Measurements from ENCODE around the gene ANKRD10.

DNA sequence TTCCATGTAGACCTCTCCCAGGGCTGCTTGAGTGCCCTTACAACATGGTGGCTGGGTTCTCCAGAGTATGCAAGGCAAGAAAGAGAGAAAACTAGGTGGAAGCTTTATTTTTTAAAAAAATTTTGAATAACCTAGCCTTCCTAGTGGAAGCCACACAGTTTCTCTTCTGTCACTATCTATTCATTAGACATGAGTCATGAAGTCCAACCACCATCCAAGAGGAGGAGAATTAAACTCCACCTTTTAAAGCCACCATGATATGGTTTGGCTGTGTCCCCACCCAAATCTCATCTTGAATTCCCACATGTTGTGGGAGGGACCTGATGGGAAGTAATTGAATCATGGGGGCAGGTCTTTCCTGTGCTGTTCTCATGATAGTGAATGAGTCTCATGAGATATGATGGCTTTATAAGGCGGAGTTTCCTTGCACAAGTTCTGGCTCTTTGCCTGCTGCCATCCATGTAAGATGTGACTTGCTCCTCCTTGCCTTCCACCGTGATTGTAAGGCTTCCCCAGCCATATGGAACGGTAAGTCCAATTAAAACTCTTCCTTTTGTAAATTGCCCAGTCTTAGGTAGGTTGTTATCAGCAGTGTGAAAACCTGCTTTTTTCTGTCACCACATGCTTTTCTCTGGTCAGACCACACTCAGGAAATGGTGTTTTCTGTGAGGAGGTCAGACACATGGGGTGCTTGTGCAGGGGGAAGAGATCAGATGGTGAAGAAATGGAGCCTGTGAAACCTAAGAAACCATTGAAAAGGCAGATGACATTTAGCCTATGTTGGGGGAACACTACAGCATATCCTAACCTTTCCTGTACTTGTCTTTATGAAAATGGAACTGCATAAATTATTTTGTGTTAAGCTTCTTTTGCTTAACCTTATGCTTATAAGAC, 57.7 kb downstream of the ANKRD10 start:
- TF ChIP-seq, protein P1, sequence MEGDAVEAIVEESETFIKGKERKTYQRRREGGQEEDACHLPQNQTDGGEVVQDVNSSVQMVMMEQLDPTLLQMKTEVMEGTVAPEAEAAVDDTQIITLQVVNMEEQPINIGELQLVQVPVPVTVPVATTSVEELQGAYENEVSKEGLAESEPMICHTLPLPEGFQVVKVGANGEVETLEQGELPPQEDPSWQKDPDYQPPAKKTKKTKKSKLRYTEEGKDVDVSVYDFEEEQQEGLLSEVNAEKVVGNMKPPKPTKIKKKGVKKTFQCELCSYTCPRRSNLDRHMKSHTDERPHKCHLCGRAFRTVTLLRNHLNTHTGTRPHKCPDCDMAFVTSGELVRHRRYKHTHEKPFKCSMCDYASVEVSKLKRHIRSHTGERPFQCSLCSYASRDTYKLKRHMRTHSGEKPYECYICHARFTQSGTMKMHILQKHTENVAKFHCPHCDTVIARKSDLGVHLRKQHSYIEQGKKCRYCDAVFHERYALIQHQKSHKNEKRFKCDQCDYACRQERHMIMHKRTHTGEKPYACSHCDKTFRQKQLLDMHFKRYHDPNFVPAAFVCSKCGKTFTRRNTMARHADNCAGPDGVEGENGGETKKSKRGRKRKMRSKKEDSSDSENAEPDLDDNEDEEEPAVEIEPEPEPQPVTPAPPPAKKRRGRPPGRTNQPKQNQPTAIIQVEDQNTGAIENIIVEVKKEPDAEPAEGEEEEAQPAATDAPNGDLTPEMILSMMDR (IDR thresholded peaks at IDR 0.05; ENCODE audit: extremely low read depth in 1 of 2, insufficient read depth in 1 of 2, low read depth in 1 of 2, low read length in 2 of 2), result no peak
- no peak for TF ChIP-seq POLR2A (IDR thresholded peaks at IDR 0.05; ENCODE audit: low read depth, low read length)
- no peak for TF ChIP-seq MYC (IDR thresholded peaks at IDR 0.05; ENCODE audit: low read depth, low read length)
- TF ChIP-seq POLR2AphosphoS5 (IDR thresholded peaks at IDR 0.05; ENCODE audit: insufficient read depth, low read depth, low read length), result no peak
- TF ChIP-seq, protein P2, sequence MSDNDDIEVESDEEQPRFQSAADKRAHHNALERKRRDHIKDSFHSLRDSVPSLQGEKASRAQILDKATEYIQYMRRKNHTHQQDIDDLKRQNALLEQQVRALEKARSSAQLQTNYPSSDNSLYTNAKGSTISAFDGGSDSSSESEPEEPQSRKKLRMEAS (IDR thresholded peaks at IDR 0.05; ENCODE audit: insufficient read depth, insufficient read length), result no peak
- TF ChIP-seq FOS (IDR thresholded peaks at IDR 0.05; ENCODE audit: borderline replicate concordance, insufficient read depth, low read length), result no peak
- no peak for TF ChIP-seq EZH2 (IDR thresholded peaks at IDR 0.05; ENCODE audit: borderline replicate concordance, low read depth, low read length, severe bottlenecking)
- no peak for TF ChIP-seq JUN (IDR thresholded peaks at IDR 0.05; ENCODE audit: borderline replicate concordance, insufficient read depth, insufficient read length, low read depth)

All from endothelial cell of umbilical vein (primary cell).